HCT116 (cell line): ENCODE results near the gene PPIF.

Experiments
- ATF3 ChIP-seq: IDR thresholded peaks from 2 replicates; pipeline ENCODE4 v1.6.1; 2012
- CTCF ChIP-seq, 3 experiments: fragments of 200-600 bp in 1 of 3; sonication (generic) in 1 of 3; IDR thresholded peaks in 2 of 3; conservative IDR thresholded peaks in 1 of 3; 2 replicates each; pipeline ENCODE4 v1.5.1; 2012 to 2017; ENCODE audit warnings: low read depth in 2 of 3, low read length in 2 of 3, antibody characterized with exemption in 1 of 3, borderline replicate concordance in 1 of 3, control low read depth in 1 of 3, mild to moderate bottlenecking in 1 of 3, mixed read lengths in 1 of 3, mixed run types in 1 of 3, moderate library complexity in 1 of 3; ENCODE audit not compliant: insufficient read depth in 1 of 3
- POLR2A ChIP-seq: IDR thresholded peaks from 2 replicates; pipeline ENCODE4 v1.7.0; 2011; ENCODE audit warnings: borderline replicate concordance; ENCODE audit not compliant: insufficient read depth, insufficient read length; ENCODE audit errors: extremely low read depth
- POLR2AphosphoS5 ChIP-seq: IDR thresholded peaks from 2 replicates; pipeline ENCODE4 v1.6.1; 2011; ENCODE audit warnings: mild to moderate bottlenecking, low read depth, low read length, moderate library complexity
- SRF ChIP-seq: IDR thresholded peaks from 2 replicates; pipeline ENCODE4 v1.6.1; 2012; ENCODE audit warnings: low read depth

- TF ChIP-seq CTCF (IDR thresholded peaks at IDR 0.05 in 2 of 3, conservative IDR thresholded peaks at IDR 0.05 in 1 of 3; ENCODE audit: borderline replicate concordance in 1 of 3, insufficient read depth in 1 of 3, low read depth in 2 of 3, low read length in 2 of 3) (no peak), POLR2A (no peak), POLR2AphosphoS5 (no peak), SRF (no peak; the same call in none of the 2 replicates), ATF3 (no peak)
Measured at GRCh38 chr10:79381804-79382221, 34.5 kb downstream of the PPIF start.
